Stimulated activated CD8-positive, alpha-beta memory T cell treated with anti-CD3 and anti-CD28 coated beads, Interleukin-12 subunit alpha, Interleukin-12 subunit beta, amount 100 ng/mL, for 1 hour (primary cell): ENCODE data around the gene PADI6.

Experiments used
- DNase-seq: peaks from one replicate; pipeline ENCODE4 v3.0.0-alpha.2; 2020; ENCODE audit warnings: low read depth

The PADI6 gene

GRCh38 chr1:17434601-17435000 lies 62.6 kb downstream of the PADI6 start:
- no peak for DNase-seq

GRCh38 chr1:17436380-17437174 lies 64.6 kb downstream of the PADI6 start:
- DNase-seq, result no peak

- DNase-seq, result no peak
Measured at GRCh38 chr1:17437260-17437579, 65.2 kb downstream of the PADI6 start.

- peak; percentile 11 for DNase-seq
Measured at GRCh38 chr1:17437580-17438317, 65.8 kb downstream of the PADI6 start.

- peak; percentile 21 for DNase-seq
Measured at GRCh38 chr1:17438318-17439249, 66.6 kb downstream of the PADI6 start.

GRCh38 chr1:17439250-17440073 lies 67.5 kb downstream of the PADI6 start, which contains the start of gene RCC2:
Gene RCC2, minus strand, starts transcription at chr1:17439677. Its CDS starts 1,163 bp downstream, at chr1:17438514.
- DNase-seq, result peak; percentile 47

- DNase-seq, result no peak
Measured at GRCh38 chr1:17440074-17440826, 68.3 kb downstream of the PADI6 start.

GRCh38 chr1:17440827-17441168 lies 68.8 kb downstream of the PADI6 start:
- DNase-seq, result no peak

GRCh38 chr1:17441265-17441992 lies 69.4 kb downstream of the PADI6 start:
- no peak for DNase-seq

GRCh38 chr1:17441993-17442357 lies 70.0 kb downstream of the PADI6 start:
- DNase-seq, result no peak

- DNase-seq, result no peak
Measured at GRCh38 chr1:17442841-17443240, 70.8 kb downstream of the PADI6 start.

- DNase-seq, result no peak
Measured at GRCh38 chr1:17447501-17447992, 75.6 kb downstream of the PADI6 start.
